Thyroid gland (tissue), 4 donors: ENCODE measurements around the gene VSTM4.

ENCODE experiments used
- CTCF ChIP-seq, 6 experiments: fragments of 200-600 bp in 3 of 6; fragments of 450-650 bp in 3 of 6; sonication (generic) in 3 of 6; IDR thresholded peaks; one replicate each; pipeline ENCODE4 v1.5.1; 2016 to 2019; ENCODE audit warnings: antibody characterized with exemption in 6 of 6, mild to moderate bottlenecking in 2 of 6, inconsistent platforms in 1 of 6, moderate library complexity in 1 of 6
- POLR2A ChIP-seq, 2 donors: fragments of 450-650 bp; IDR thresholded peaks; one replicate each; pipeline ENCODE4 v1.6.1; 2017; ENCODE audit warnings: antibody characterized with exemption in 2 of 2, mild to moderate bottlenecking in 2 of 2, moderate library complexity in 1 of 2

GRCh38 chr10:49028639-49029038, 86.7 kb downstream of the VSTM4 start:
- TF ChIP-seq CTCF (IDR thresholded peaks at IDR 0.05): no peak
- TF ChIP-seq POLR2A (IDR thresholded peaks at IDR 0.05): no peak
